ENCODE measurements around the gene MLH3. TPM values are rescaled to one million over a fixed set of nuclear protein-coding genes. Genes with fewer than 3 reads are reported as not detected.

The MLH3 gene
- 13.2 and 18.3 TPM in 2 replicates for total RNA-seq (2014; rRNA removed; shearing (Covaris generic))
- 11.1 and 23.3 TPM in 2 replicates for polyA plus RNA-seq (2014; cell fraction: nucleus; rRNA removed)

GRCh38 chr14:75050852-75051555 lies at the start of gene MLH3:
TSS of gene MLH3 (minus strand) at chr14:75051467. CDS start at chr14:75049655, 1,812 bp downstream.
- DNase-seq (ENCODE audit: extremely low read depth, low read depth): peak; percentile 71

DNA sequence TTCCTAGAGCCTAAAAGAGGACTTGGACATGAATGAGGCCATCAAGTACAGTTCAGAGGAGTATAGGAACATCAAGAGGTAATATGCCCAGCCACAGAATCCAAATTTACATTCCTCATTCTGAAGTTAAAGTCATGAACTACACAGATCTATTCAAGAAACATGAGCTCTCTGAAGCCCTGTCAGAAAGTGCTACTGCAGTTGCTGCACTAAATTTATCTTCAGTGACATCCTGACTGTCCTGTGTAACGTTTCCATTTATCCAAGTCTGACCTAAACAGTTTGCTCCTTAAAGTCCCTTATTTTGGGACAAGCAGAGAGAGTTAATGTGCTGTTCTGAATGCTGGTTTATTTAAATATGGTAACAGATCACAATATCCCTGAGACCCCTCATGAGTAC lies 47.4 kb upstream of the MLH3 start:
- no peak for DNase-seq (ENCODE audit: extremely low read depth, low read depth)

GRCh38 chr14:75098212-75098611 lies 46.9 kb upstream of the MLH3 start:
- DNase-seq (ENCODE audit: extremely low read depth, low read depth): no peak

DNA sequence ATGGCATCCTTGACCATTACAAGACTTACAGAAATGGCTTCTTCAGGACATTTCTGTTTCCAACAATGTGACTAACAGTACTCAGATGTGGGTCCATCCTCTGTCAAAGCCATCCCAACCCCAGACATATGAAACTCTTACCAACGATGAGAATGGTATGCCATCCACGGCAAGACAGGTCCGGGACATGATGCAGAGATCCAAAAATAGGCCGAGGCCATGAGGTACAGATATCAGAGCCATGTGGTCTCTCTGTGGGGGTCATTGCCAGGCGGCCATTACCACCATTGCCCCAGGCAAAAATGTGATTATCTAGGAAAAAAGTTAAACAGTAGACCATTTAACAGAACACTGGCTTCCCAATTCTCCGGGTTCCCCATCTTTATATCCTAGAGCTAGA lies 45.7 kb upstream of the MLH3 start:
- DNase-seq (ENCODE audit: extremely low read depth, low read depth): no peak

- no peak for DNase-seq (ENCODE audit: extremely low read depth, low read depth)
Observed at GRCh38 chr14:75095690-75096089, 44.4 kb upstream of the MLH3 start.

DNA sequence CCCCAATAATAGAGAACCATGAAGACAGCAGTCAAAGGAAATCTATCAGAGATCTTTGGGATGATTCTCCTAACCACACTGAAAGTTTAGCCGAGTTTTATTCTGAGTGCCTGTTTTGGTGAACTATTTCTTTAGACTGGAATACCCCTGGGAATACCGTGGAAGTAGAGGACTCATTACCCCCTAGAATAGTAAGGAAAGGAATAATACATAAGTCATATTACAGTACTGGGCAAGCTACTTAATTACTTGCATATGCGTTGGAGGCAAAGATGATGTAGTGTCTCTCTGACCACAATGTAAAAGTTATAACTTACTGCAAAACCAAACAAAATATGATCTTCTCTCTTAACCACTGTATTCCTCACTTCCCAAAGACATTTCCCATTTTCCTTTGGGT lies 43.6 kb upstream of the MLH3 start:
- DNase-seq (ENCODE audit: extremely low read depth, low read depth): no peak

DNA sequence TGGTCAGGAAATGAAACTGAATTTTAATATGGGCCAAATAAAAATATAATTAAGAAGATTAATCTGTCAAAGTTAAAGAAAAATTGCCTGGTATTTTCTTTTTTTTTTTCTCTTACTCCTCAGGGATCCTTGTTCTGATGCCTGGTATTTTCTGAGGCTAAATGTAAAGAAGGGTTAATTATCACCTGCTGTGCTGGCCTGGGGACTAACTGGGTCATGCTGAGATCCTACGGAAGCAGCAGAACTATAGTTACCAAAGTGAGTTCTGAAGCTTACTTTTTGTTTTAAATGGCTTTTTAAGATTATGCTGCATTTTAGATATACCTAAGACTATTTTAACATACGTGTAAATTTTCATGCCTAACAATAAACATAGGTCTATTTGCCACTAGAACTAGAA lies 41.4 kb upstream of the MLH3 start:
- DNase-seq (ENCODE audit: extremely low read depth, low read depth): no peak

DNA sequence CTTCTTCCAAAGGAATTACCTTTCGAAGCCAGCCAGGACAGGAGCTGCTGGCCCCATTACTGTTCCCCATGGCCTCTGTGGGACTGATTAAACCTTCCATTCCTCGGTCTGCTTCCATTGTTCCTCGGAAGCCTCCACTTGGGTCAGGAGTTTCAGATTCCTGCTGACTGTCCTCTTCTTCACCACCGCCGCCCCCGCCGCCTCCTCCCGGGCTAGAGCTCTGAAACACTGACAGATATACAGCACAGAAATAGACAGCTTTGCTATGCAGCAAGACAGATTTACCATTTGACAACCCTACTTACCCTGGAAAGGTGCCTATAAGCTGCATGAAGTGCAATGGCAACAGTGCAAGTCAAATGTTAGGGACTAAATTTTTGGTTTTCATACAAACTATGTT lies 40.0 kb upstream of the MLH3 start:
- DNase-seq (ENCODE audit: extremely low read depth, low read depth): no peak

DNA sequence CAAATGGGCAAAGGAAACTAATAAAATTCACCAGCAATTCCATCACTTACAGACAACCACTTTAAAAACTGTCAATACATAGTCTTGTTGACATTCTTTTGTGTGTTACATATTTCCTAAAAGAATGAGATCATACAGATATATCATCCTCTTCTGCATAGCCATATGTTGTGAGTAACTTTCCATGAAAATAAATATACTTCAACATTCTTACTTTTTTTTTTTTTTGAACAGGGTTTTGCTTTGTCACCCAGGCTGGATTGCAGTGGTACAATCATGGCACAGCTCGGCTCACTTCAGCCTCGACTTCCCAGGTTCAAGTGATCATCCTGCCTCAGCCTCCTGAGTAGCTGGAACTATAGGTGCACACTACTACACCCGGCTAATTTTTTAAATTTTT lies 39.1 kb upstream of the MLH3 start:
- DNase-seq (ENCODE audit: extremely low read depth, low read depth): no peak

DNA sequence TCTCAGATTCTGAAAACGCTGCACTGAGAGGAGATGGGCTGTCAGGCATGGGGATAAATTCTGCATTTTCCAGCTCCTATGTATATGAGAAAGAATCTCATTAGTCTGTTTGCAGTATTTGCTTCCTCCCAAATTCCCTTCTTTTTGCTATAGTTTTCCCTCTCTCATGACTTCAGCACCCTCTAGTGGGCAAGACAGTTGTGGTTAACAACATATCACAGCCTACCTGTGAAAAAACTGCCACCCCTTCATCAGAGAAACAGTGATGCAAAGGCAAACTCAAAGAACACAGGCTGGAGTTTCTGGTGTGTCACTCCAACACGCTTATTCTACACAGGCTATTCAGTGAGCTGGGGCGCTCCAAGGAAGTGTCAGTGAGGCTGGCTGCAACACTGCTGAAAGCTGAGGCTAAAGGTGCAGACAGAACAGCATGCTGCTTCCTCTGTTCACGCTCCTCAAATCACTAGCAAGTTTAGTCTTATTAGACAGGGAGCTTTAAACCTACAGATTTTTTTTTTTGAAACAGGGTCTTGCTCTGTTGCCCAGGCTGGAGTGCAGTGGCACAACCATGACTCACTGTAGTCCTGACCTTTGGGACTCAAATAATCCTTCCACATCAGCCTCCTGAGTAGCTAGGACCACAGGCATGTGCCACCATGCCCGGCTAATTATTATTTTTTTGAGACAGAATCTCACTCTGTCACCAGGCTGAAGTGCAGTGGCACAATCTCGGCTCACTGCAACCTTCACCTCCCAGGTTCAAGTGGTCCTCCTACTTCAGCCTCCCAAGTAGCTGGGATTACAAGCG lies 37.5 kb upstream of the MLH3 start:
- peak; percentile 66 for DNase-seq (ENCODE audit: extremely low read depth, low read depth)

- DNase-seq (ENCODE audit: extremely low read depth, low read depth): no peak
Observed at GRCh38 chr14:75088153-75088552, 36.9 kb upstream of the MLH3 start.

DNA sequence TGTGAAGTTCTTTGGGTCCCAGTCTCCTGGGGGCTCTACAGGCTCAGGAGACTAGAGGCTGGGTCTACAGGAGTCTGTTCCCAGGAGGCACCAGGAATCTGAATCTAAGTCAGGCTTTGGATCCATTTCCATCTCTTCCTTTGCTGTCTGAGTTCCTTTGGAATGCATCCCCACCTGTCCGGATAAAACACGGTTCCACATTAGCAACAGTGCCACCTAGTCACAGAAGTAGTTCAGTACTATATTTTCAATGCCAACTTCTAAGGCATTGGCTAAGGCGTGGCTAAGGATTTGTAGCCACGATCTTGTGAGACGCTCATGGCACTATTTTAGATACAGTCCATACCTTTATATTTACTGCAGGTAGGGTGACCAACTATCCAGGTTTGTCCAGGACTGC lies 33.2 kb upstream of the MLH3 start:
- no peak for DNase-seq (ENCODE audit: extremely low read depth, low read depth)

DNA sequence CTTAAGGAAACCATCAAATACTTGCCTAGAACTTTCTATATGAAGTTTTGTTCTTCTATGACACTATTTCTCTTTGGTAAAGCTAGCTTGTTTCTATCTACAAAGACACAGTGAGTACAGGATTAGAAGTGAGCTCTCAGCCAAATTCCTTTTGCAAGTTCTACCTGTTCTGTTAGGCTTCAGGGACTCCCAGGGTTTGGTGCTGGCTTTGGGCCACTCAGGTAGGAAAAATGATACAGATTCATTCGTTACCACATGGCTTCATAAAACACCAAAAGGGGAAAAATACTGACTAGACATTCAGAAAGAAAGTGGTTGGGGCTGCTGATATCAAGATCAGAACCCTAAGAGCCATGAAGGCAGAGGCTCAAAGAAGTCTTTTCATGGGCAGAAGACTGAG lies 32.0 kb upstream of the MLH3 start:
- no peak for DNase-seq (ENCODE audit: extremely low read depth, low read depth)

DNA sequence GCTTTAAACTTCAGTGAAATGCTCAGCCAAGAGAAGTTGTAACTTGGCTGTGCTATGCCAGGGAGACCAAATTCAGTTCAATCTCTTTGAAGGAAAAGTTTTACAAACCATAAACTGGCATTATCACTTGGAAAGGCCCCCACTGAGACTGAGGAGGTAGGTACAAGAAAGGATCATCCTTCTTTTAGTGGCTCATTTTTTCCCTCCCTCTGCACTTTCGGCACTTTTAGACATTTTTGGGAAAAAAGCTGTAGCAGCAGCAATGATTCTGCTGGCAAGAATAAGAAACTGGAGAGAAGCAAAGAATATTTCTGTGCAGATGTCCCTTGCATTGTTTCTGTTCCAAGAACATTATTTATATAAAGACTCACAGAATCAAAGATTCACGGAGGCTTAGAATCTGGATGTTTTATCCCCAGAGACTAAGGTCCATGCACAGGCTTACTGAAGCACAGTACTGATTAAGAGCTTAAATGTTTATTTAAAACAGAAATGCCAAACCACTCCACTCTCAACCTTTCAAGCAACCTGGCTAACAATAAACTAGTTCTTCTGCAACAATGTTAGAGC lies 30.5 kb upstream of the MLH3 start:
- no peak for DNase-seq (ENCODE audit: extremely low read depth, low read depth)

GRCh38 chr14:75079521-75079920 lies 28.3 kb upstream of the MLH3 start:
- DNase-seq (ENCODE audit: extremely low read depth, low read depth): no peak

- DNase-seq (ENCODE audit: extremely low read depth, low read depth): no peak
Observed at GRCh38 chr14:75077794-75078193, 26.5 kb upstream of the MLH3 start.

DNA sequence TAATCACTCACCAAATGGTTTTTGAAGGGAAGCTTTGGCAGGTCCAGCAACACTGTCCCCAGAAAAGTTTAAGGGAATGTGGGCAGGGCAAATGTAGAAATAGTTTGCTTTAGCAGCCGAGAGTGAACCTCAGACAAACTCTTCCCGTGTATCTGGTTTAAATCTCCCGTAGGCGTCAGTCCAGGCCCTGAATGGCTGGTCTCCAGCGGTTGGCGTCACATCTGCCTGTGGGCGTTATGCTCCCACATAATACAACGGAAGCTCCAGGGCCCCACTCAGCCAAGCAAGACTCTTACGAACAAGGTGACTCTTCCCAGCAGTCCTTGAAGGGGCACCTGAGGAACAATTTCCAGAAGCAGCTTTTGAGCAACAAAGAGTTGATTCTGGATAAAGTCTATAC lies 19.1 kb upstream of the MLH3 start:
- DNase-seq (ENCODE audit: extremely low read depth, low read depth): no peak

DNA sequence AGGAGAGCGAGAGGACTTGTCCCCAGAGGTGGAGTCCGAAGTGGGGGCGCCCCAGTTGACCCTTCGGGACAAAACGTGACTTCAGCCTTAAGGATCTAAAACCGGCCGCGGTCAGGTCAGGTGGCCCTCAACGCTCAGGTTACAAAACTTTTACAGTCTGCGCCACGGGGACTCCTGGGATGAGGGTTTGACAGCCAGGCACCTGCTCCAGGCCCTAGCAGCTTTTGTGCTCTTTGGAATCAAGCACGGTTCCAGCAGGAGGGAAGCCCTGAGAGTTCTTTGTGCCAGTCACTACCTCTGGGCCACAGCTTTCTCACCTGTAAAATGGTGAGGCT lies 18.5 kb upstream of the MLH3 start:
- no peak for DNase-seq (ENCODE audit: extremely low read depth, low read depth)

- peak; percentile 84 for DNase-seq (ENCODE audit: extremely low read depth, low read depth)
Observed at GRCh38 chr14:75069121-75069810, 18.0 kb upstream of the MLH3 start, which contains the start of gene ZC2HC1C. TSS of gene ZC2HC1C (plus strand) at chr14:75069641. CDS start at chr14:75070574, 933 bp downstream.

GRCh38 chr14:75068294-75069120 lies 17.2 kb upstream of the MLH3 start:
- peak; percentile 33 for DNase-seq (ENCODE audit: extremely low read depth, low read depth)

All from NCI-H460 (cell line).